NCI-H82 (cell line): ENCODE measurements around the gene FCGR1A.
A peak's percentile ranks its signal among the peaks of the same experiment; 100 is the strongest.
"Not testable (repeated sequence)": the region's sequence is repeated elsewhere in the genome, so short reads cannot be mapped to it uniquely, and the experiment has no call there.

Source experiments
- DNase-seq: peaks from one replicate; lab custom pipeline; 2025; lab: John Stamatoyannopoulos, UW

FCGR1A gene

GRCh38 chr1:149777084-149777483, 5.4 kb upstream of the FCGR1A start:
- not testable (repeated sequence) for DNase-seq

- DNase-seq, result not testable (repeated sequence)
These were observed 4.2 kb upstream of the FCGR1A start for GRCh38 chr1:149778313-149778712.

DNA sequence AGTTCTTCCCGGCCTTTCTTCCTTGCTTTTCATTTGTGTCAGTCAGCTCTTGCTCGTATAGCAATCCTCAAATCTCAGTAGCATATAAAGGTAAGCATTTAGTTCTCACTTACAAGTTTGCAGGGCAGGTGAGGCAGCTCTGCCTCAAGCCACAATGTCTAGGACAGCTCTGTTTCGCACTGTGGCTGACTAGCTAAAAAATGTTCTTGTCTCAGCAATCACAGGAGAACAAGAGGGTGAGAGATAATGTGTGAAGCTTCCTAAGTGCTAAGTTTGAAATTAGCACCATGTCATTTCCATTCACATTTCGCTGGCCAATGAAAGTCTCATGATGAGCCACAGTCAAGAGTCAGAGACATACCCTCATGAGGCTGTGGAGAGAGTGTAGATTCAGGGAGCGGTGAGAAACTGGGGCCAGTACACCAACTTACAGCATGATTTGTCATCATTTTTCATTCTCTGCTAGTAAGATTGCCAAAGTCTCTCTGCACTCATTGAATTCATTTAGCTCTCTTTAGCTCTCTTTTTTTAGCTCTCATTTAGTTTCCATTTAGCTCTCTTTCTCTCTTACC, 995 bp upstream of the FCGR1A start:
- not testable (repeated sequence) for DNase-seq

GRCh38 chr1:149783289-149783688, 795 bp downstream of the FCGR1A start:
- DNase-seq, result not testable (repeated sequence)

- not testable (repeated sequence) for DNase-seq
These were observed 1.4 kb downstream of the FCGR1A start for GRCh38 chr1:149783868-149784267.

DNA sequence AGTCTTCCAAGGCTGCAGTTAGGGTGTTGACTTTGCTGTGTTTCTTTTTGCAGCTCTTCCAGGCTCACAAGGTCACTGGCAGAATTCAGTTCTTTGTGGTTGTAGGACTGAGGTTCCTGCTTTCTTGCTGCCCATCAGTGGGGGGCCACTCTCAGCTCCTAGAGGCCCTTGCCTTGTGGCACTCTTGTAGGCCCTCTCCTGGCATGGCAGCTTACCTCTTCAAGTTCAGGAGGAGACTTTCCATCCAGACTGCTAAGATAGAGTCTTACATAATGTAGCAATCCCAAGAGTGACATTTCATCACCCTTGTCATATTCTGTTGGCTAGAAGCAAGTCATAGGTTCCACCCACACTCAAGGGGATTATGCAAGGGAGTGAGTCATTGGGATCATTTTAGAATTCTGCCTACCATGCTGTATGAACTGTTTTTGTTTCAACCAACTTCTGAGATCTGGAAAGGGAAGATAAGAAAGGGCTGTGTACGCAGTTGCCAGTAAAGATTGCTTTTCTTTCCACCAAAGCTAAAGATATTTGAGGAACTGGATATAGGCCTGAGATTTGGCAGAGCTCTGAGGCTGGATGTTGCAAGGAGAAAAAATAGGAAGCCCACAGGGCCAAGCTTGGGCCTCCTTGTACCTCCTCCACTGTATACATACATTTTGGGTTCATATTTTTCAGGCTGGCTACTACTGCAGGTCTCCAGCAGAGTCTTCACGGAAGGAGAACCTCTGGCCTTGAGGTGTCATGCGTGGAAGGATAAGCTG, 5.4 kb downstream of the FCGR1A start:
- DNase-seq, result not testable (repeated sequence)

DNA sequence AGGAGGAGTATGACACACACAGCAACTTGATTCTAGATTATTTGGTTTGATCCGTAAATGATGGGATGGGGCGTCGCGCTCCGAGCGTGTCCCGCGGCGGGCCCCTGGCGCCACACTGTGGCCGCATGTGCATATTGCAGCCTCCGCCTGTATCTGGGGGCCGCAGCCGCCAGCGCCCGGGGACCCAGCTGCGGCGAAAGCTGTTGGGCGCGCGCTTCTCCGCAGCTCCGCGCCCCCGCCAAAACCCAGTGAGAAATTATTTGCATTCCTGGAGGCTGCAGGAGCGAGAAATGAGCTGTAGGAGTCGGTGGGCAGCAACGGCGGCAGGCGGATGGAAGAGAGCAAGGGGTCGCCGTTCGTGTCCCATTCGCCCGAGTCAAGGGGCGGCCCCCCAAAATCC, 10.0 kb downstream of the FCGR1A start:
- peak; percentile 61 for DNase-seq

GRCh38 chr1:149792912-149793515, 10.5 kb downstream of the FCGR1A start:
- DNase-seq, result peak; percentile 74

DNA sequence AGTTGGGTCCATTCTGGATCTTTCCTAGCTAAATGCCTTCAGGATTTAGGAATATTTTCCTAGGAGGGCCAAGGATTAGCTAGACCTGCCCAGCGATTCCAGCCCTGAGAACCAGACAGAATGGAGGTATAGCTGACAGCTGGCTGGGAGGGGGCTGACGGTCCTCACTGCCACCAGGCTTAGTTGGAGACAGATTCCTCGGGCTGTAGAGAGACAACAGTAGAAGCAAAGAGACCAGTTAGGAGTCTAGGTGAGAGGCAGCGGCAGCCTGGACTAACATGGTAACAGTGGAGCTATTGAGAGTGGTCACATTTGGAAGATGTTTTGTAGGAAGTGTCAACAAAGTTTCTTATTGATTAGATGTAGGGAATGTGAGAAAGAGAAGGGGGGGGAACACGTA, 11.4 kb downstream of the FCGR1A start:
- DNase-seq, result not testable (repeated sequence)

GRCh38 chr1:149801628-149802027, 19.1 kb downstream of the FCGR1A start:
- not testable (repeated sequence) for DNase-seq

- DNase-seq, result not testable (repeated sequence)
These were observed 22.1 kb downstream of the FCGR1A start for GRCh38 chr1:149804417-149805080.

DNA sequence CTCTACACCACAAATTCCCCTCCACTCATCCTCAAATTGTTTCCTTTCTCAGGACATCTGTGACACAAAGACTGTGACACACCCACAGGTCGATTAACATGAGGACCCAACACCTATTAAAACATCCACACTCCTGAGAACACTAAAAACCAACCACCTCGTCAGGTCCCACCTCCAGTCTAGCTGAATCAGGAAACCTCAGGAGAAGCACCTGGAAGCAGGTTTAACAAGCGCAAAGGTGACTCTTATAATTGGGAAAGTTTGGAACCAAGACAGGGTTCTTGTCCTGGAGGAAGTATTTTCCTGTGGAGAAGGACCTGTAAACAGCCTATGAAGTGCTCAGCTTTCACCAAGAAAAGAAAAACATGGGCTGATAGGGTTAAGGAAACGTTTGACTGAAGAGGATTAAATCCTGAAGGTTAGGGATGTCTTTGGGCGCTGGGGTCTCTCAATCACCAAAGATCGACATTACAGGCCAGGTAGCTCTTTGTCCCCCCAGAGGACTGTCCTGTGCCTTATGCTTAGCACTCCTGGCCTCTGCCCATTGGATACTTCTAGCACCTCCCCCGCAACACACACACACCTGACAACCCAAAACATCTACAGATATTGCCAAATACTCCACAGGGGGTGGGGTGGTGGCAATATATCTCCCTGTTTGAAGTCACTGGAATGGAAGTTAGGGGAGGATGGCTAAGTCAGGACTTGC, 28.4 kb downstream of the FCGR1A start:
- DNase-seq, result peak; percentile 71

GRCh38 chr1:149811514-149811889, 29.0 kb downstream of the FCGR1A start:
- DNase-seq, result peak; percentile 85

DNA sequence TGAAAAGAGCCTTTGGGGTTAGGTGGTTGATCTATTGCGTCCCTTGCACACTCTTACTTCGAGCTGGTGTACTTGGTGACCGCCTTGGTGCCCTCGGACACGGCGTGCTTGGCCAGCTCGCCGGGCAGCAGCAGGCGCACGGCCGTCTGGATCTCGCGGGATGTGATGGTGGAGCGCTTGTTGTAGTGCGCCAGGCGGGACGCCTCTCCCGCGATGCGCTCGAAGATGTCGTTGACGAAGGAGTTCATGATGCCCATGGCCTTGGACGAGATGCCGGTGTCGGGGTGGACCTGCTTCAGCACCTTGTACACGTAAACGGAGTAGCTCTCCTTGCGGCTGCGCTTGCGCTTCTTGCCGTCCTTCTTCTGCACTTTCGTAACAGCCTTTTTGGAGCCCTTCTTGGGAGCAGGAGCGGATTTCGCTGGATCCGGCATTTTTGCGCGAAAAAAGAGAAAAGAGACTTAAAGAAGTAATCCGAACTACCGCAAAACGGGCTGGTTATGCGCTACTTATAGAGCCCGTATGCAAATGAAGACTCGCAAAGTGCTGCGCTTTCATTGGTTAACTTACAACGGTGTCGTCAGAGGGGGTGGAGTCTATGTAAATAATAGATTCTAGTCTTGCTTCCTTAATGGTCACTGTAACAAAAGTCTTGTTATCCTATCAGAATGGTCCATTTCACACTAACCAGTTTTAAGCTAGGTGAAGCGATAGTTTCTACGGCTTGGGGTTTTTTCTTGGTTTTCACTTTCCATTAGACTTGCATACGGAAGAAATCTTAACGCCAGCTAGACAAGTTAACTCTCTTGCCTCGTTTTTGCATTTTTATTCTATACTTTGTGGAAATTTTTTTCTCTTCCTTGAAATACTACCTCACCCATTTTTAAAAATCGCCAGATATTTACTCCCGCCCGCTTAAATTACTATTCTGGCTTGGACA, 29.7 kb downstream of the FCGR1A start:
- DNase-seq, result peak; percentile 98

- DNase-seq, result peak; percentile 90
These were observed 30.7 kb downstream of the FCGR1A start for GRCh38 chr1:149812893-149813801.

DNA sequence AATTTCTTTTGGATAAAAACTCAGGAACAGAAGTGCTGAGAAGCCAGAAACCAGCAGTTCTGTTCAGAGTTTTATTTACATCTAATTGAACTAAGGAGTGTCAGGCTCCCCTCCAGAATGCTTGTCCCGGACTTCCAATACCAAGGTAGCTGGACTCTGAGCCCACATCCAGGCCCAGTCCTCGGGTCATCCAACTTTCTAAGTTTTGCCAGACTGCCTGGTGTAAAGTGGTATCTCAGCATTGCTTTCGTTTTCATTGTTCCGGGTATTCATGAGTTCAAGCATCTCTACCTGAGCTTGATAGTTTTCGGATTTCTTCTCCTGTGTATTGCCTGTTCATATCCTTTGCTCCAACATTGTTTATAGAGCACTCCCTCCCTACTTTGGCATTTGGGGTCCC, 37.9 kb downstream of the FCGR1A start:
- not testable (repeated sequence) for DNase-seq

GRCh38 chr1:149826555-149826954, 44.1 kb downstream of the FCGR1A start:
- DNase-seq, result not testable (repeated sequence)

- DNase-seq, result not testable (repeated sequence)
These were observed 49.3 kb downstream of the FCGR1A start for GRCh38 chr1:149831764-149832315.
